ENCODE results near the gene CCDC85B. TPM values are rescaled to one million over a fixed set of nuclear protein-coding genes. Genes with fewer than 3 reads are reported as not detected.

Gene CCDC85B
- total and polyA plus RNA-seq, 2 experiments from 2014 or later: 15.1 to 41.6 TPM

- Histone ChIP-seq H3K4me3 (no peak overlapping the region), H4K20me1 (ENCODE audit: insufficient read depth, poor library complexity, severe bottlenecking) (no peaks in the 10 kb centered on the region), H3K9me3 (ENCODE audit: low read depth) (no peaks in the 10 kb centered on the region), H3K4me1 (ENCODE audit: insufficient read depth) (no peaks in the 10 kb centered on the region), H3K27me3 (no peaks in the 10 kb centered on the region), H3K4me2 (no peak overlapping the region), H2AFZ (no peak overlapping the region), H3K79me2 (peaks cover 4% of the 10 kb centered on the region), H3K27ac (no peak overlapping the region), H3K36me3 (replicated peaks; ENCODE audit: insufficient read depth, low read depth) (no peaks in the 10 kb centered on the region), H3K9me2 (replicated peaks; ENCODE audit: insufficient read depth) (no peaks in the 10 kb centered on the region)
- no peak for TF ChIP-seq EZH2phosphoT487 (IDR thresholded peaks at IDR 0.05; ENCODE audit: low read depth, severe bottlenecking, unreplicated experiment)
- no peak for TF ChIP-seq EZH2 (IDR thresholded peaks at IDR 0.05; ENCODE audit: borderline replicate concordance)
- TF ChIP-seq CTCF (IDR thresholded peaks at IDR 0.05; ENCODE audit: poor library complexity): no peak
- 56% methylated on average over 29 of the region's 29 CpGs for WGBS (ENCODE audit: low lambda C conversion rate, missing lambda C conversion rate)
- DNase-seq (ENCODE audit: low spot score): no peak
Measured at GRCh38 chr11:65867284-65868071, 23.0 kb upstream of the CCDC85B start.

- no peak for DNase-seq (ENCODE audit: low spot score)
- H2AFZ ChIP-seq: no peak overlapping the region
- no peaks in the 10 kb centered on the region for H3K79me2 ChIP-seq
- no peaks in the 10 kb centered on the region for H3K4me1 ChIP-seq (ENCODE audit: insufficient read depth)
- no peak overlapping the region for H3K4me2 ChIP-seq
- H3K4me3 ChIP-seq: no peak overlapping the region
- no peak for TF ChIP-seq EZH2phosphoT487 (IDR thresholded peaks at IDR 0.05; ENCODE audit: low read depth, severe bottlenecking, unreplicated experiment)
- no peak for TF ChIP-seq EZH2 (IDR thresholded peaks at IDR 0.05; ENCODE audit: borderline replicate concordance)
- no peak for TF ChIP-seq CTCF (IDR thresholded peaks at IDR 0.05; ENCODE audit: poor library complexity)
- WGBS (ENCODE audit: low lambda C conversion rate, missing lambda C conversion rate): 87% methylated on average over 19 of the region's 19 CpGs
- no peaks in the 10 kb centered on the region for H3K9me3 ChIP-seq (ENCODE audit: low read depth)
- H3K27me3 ChIP-seq: no peaks in the 10 kb centered on the region
- no peaks in the 10 kb centered on the region for H3K36me3 ChIP-seq (replicated peaks; ENCODE audit: insufficient read depth, low read depth)
- no peaks in the 10 kb centered on the region for H4K20me1 ChIP-seq (ENCODE audit: insufficient read depth, poor library complexity, severe bottlenecking)
- H3K27ac ChIP-seq: no peak overlapping the region
- H3K9me2 ChIP-seq (replicated peaks; ENCODE audit: insufficient read depth): no peaks in the 10 kb centered on the region
Measured at GRCh38 chr11:65868076-65868667, 22.3 kb upstream of the CCDC85B start.

- H3K36me3 ChIP-seq (replicated peaks; ENCODE audit: insufficient read depth, low read depth): no peaks in the 10 kb centered on the region
- no peak overlapping the region for H3K4me2 ChIP-seq
- TF ChIP-seq CTCF (IDR thresholded peaks at IDR 0.05; ENCODE audit: poor library complexity) (no peak), EZH2 (IDR thresholded peaks at IDR 0.05; ENCODE audit: borderline replicate concordance) (no peak), EZH2phosphoT487 (IDR thresholded peaks at IDR 0.05; ENCODE audit: low read depth, severe bottlenecking, unreplicated experiment) (no peak)
- H3K27me3 ChIP-seq: no peaks in the 10 kb centered on the region
- no peak for DNase-seq (ENCODE audit: low spot score)
- no peaks in the 10 kb centered on the region for H3K79me2 ChIP-seq
- H3K4me1 ChIP-seq (ENCODE audit: insufficient read depth): no peaks in the 10 kb centered on the region
- H4K20me1 ChIP-seq (ENCODE audit: insufficient read depth, poor library complexity, severe bottlenecking): no peaks in the 10 kb centered on the region
- no peak overlapping the region for H3K4me3 ChIP-seq
- 96% methylated on average over 3 of the region's 3 CpGs for WGBS (ENCODE audit: low lambda C conversion rate, missing lambda C conversion rate)
- no peak overlapping the region for H2AFZ ChIP-seq
- no peaks in the 10 kb centered on the region for H3K9me2 ChIP-seq (replicated peaks; ENCODE audit: insufficient read depth)
- H3K9me3 ChIP-seq (ENCODE audit: low read depth): no peaks in the 10 kb centered on the region
- no peak overlapping the region for H3K27ac ChIP-seq
Measured at GRCh38 chr11:65868907-65869306, 21.6 kb upstream of the CCDC85B start.
